ENCODE results near the gene HLF.

HLF gene

DNA sequence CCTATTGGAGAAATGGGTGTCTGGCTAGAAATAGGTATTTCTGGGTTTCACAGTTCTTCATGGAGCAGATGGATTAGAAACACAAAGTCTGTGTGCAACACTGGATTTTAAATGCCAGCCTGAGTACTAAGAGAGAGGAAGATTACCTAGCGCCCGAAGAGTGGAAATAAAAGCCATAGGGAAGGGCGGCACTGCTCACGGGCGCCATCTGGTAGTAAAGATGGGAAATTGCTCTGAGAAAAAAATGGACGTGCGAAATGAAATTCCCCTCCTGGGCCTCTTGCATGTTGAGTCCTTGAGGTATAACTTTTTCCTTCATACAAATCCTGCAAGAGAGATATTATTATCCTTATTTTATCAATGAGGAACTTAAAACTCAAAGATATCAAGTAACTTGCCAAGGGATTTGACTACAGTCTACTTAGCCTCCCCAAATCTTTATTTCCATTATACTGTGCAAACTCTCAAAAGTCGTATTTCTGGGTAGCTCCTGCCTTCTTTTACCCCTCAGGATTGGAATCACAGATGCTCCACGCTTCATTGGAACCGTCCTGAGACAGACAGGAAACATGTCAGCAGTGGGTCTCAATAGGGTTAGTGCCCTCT is 84.1 kb downstream of the HLF start:
- no peaks in the 10 kb centered on the region for H3K36me3 ChIP-seq (replicated peaks)
- no peak overlapping the region for H3K27ac ChIP-seq
- peak; percentile 93 for TF ChIP-seq CTCF (IDR thresholded peaks at IDR 0.05; ENCODE audit: low read depth, low read length, missing control alignments)
- H3K27me3 ChIP-seq (replicated peaks) = no peaks in the 10 kb centered on the region
- in situ Hi-C loops (cut with HindIII; ENCODE audit: low pct_ligation_motif_present, low sequenced_read_pairs) = no loop called here
- peak; percentile 38 for DNase-seq
- H3K4me3 ChIP-seq (ENCODE audit: low read depth, low read length) = no peak overlapping the region

GRCh38 chr17:55350825-55351205 is 86.1 kb downstream of the HLF start:
- in situ Hi-C loops (cut with HindIII; ENCODE audit: low pct_ligation_motif_present, low sequenced_read_pairs) = no loop called here
- no peaks in the 10 kb centered on the region for H3K27me3 ChIP-seq (replicated peaks)
- no peak overlapping the region for H3K4me3 ChIP-seq (ENCODE audit: low read depth, low read length)
- no peak for TF ChIP-seq CTCF (IDR thresholded peaks at IDR 0.05; ENCODE audit: low read depth, low read length, missing control alignments)
- H3K27ac ChIP-seq = no peak overlapping the region
- no peak for DNase-seq
- no peaks in the 10 kb centered on the region for H3K36me3 ChIP-seq (replicated peaks)

DNA sequence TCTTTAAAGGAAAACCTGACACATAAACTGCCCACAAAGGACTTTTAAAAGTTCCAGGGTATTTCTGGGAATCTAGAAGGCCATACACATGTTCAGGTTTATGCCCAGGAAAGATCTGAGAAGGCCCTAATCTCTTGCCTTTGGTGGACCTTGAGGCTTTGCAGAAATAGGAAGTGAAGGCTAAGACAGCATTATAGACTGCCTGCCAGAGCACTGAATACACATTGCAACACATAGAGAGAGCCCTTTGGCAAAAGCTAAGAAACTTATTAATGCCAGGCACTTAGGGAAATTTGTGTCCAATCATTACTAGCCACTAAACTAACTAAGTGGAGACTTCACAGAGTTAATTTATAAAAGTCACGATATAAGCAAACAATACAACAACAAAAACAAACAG is 86.5 kb downstream of the HLF start:
- H3K27me3 ChIP-seq (replicated peaks) = no peaks in the 10 kb centered on the region
- no peak overlapping the region for H3K27ac ChIP-seq
- H3K4me3 ChIP-seq (ENCODE audit: low read depth, low read length) = no peak overlapping the region
- no peak for TF ChIP-seq CTCF (IDR thresholded peaks at IDR 0.05; ENCODE audit: low read depth, low read length, missing control alignments)
- DNase-seq = no peak
- no peaks in the 10 kb centered on the region for H3K36me3 ChIP-seq (replicated peaks)
- in situ Hi-C loops (cut with HindIII; ENCODE audit: low pct_ligation_motif_present, low sequenced_read_pairs) = no loop called here

- Histone ChIP-seq H3K27me3 (replicated peaks) (no peaks in the 10 kb centered on the region), H3K4me3 (ENCODE audit: low read depth, low read length) (no peak overlapping the region), H3K36me3 (replicated peaks) (no peaks in the 10 kb centered on the region), H3K27ac (no peak overlapping the region)
- in situ Hi-C loops (cut with HindIII; ENCODE audit: low pct_ligation_motif_present, low sequenced_read_pairs) = no loop called here
- TF ChIP-seq CTCF (IDR thresholded peaks at IDR 0.05; ENCODE audit: low read depth, low read length, missing control alignments) = no peak
- DNase-seq = no peak
These were observed 89.2 kb downstream of the HLF start for GRCh38 chr17:55354010-55354409.

GRCh38 chr17:55354941-55355340 is 90.2 kb downstream of the HLF start:
- no peak for TF ChIP-seq CTCF (IDR thresholded peaks at IDR 0.05; ENCODE audit: low read depth, low read length, missing control alignments)
- Histone ChIP-seq H3K27ac (no peak overlapping the region), H3K27me3 (replicated peaks) (no peaks in the 10 kb centered on the region), H3K4me3 (ENCODE audit: low read depth, low read length) (no peak overlapping the region), H3K36me3 (replicated peaks) (no peaks in the 10 kb centered on the region)
- no peak for DNase-seq
- in situ Hi-C loops (cut with HindIII; ENCODE audit: low pct_ligation_motif_present, low sequenced_read_pairs) = no loop called here

Data from brain microvascular endothelial cell (primary cell).